Thyroid gland (tissue), 4 donors: ENCODE results near the gene PPIL4. TPM values are rescaled to one million over a fixed set of nuclear protein-coding genes. Genes with fewer than 3 reads are reported as not detected.
"Not testable (repeated sequence)": the region's sequence is repeated elsewhere in the genome, so short reads cannot be mapped to it uniquely, and the experiment has no call there.

Experiments used
- DNase-seq, 2 donors: peaks; one replicate each; pipeline ENCODE4 v3.0.0-alpha.2; 2019
- H3K27ac ChIP-seq, 3 donors: fragments of 200-600 bp; sonication (generic); 1 replicate in 2 of 3; 2 replicates in 1 of 3; pipeline ENCODE4 v1.5.1; 2016 to 2019; ENCODE audit warnings: mild to moderate bottlenecking in 1 of 3, moderate library complexity in 1 of 3
- H3K27me3 ChIP-seq: fragments of 200-600 bp; sonication (generic); one replicate; pipeline ENCODE4 v1.5.1; 2019
- H3K36me3 ChIP-seq, 2 donors: fragments of 200-600 bp; sonication (generic); one replicate each; pipeline ENCODE4 v1.5.1; 2016 to 2019
- H3K4me1 ChIP-seq, 2 donors: fragments of 200-600 bp; sonication (generic); one replicate each; pipeline ENCODE4 v1.5.1; 2017 to 2019
- H3K4me3 ChIP-seq, 3 donors: fragments of 200-600 bp; sonication (generic); replicated peaks in 1 of 3; 1 replicate in 2 of 3; 2 replicates in 1 of 3; pipeline ENCODE4 v1.5.1; 2016; ENCODE audit warnings: mild to moderate bottlenecking in 1 of 3
- H3K9me3 ChIP-seq: fragments of 200-600 bp; sonication (generic); one replicate; pipeline ENCODE4 v1.5.1; 2017
- POLR2A ChIP-seq, 2 donors: fragments of 450-650 bp; IDR thresholded peaks; one replicate each; pipeline ENCODE4 v1.6.1; 2017; ENCODE audit warnings: antibody characterized with exemption in 2 of 2, mild to moderate bottlenecking in 2 of 2, moderate library complexity in 1 of 2
- WGBS, 2 donors: methylation state at CpG; one replicate each; pipeline ENCODE4 v1.1.5; 2017; 5-methylcytosine and 5-hydroxymethylcytosine counted together
- intact Hi-C: fragments of 100-400 bp; cut with DNase I; formaldehyde crosslinking; loops from one replicate; pipeline ENCODE4 v1.15.1; 2023
- total RNA-seq, 4 donors: library from RNA; depleted of rRNA; stranded (reverse); fragments of >200 nt; gene quantifications; one replicate each; pipeline ENCODE4 v1.2.3, GENCODE V29; 2016
- TF ChIP-seq, protein P1 (sequence below), 6 experiments: fragments of 200-600 bp in 3 of 6; fragments of 450-650 bp in 3 of 6; sonication (generic) in 3 of 6; IDR thresholded peaks; one replicate each; pipeline ENCODE4 v1.5.1; 2016 to 2019; ENCODE audit warnings: antibody characterized with exemption in 6 of 6, mild to moderate bottlenecking in 2 of 6, inconsistent platforms in 1 of 6, moderate library complexity in 1 of 6

PPIL4 gene
- total RNA-seq, 4 donors from 2014 or later, result 42.4 to 57.2 (median 48.4) TPM

DNA sequence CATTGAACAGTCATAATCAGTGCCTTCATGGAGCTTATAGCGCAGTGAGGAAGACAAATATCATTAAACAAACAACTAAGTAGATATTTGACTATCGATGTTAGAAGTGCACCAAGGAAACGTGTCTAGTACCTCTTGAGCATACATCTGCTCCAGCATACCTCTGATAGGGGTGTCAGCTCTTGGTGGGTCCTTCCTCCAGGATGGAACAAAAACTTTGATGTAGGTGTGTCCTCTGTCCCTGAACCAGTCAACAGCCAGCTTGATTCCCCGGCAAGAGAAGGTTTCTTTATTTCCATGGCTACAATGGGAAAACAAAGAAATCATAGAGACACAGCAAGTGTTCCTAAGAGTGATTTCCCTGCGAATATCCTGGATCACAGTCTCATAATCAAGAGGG is 84.2 kb downstream of the PPIL4 start:
- peaks cover 23 to 35% of the 10 kb centered on the region in 2 donors for H3K4me1 ChIP-seq
- intact Hi-C loops, result no loop called here
- no peak for TF ChIP-seq POLR2A (IDR thresholded peaks at IDR 0.05)
- TF ChIP-seq, protein P1, sequence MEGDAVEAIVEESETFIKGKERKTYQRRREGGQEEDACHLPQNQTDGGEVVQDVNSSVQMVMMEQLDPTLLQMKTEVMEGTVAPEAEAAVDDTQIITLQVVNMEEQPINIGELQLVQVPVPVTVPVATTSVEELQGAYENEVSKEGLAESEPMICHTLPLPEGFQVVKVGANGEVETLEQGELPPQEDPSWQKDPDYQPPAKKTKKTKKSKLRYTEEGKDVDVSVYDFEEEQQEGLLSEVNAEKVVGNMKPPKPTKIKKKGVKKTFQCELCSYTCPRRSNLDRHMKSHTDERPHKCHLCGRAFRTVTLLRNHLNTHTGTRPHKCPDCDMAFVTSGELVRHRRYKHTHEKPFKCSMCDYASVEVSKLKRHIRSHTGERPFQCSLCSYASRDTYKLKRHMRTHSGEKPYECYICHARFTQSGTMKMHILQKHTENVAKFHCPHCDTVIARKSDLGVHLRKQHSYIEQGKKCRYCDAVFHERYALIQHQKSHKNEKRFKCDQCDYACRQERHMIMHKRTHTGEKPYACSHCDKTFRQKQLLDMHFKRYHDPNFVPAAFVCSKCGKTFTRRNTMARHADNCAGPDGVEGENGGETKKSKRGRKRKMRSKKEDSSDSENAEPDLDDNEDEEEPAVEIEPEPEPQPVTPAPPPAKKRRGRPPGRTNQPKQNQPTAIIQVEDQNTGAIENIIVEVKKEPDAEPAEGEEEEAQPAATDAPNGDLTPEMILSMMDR (IDR thresholded peaks at IDR 0.05), result no peak
- no peak overlapping the region for H3K27ac ChIP-seq
- no peaks in the 10 kb centered on the region for H3K36me3 ChIP-seq
- H3K9me3 ChIP-seq, result no peaks in the 10 kb centered on the region
- no peak overlapping the region for H3K4me3 ChIP-seq
- 64 to 89% methylated on average over 5 of the region's 5 CpGs for WGBS, 2 donors
- no peaks in the 10 kb centered on the region for H3K27me3 ChIP-seq
- DNase-seq, result no peak

DNA sequence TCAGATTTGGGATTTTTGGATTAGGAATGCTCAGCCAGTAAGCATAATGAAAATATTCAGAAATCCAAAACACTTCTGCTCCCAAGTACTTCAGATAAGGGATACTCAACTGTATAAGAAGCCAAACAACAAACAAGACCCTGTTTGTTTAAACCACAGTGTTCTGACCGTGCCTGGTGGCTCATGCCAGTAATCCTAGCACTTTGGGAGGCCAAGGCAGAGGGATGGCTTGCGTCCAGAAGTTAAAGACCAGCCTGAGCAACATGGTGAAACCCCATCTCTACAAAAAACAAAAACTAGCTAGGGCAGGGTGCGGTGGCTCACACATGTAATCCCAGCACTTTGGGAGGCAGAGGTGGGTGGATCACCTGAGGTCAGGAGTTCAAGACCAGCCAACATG is 85.6 kb downstream of the PPIL4 start:
- H3K27me3 ChIP-seq, H3K9me3 ChIP-seq, H3K4me3 ChIP-seq, intact Hi-C loops, H3K36me3 ChIP-seq, H3K27ac ChIP-seq: not testable (repeated sequence)
- DNase-seq, result peak in 1 of 2 donors; percentile 23
- peaks cover 26 to 39% of the 10 kb centered on the region in 2 donors for H3K4me1 ChIP-seq
- WGBS, 2 donors, result 46 to 83% methylated on average over 3 of the region's 3 CpGs

DNA sequence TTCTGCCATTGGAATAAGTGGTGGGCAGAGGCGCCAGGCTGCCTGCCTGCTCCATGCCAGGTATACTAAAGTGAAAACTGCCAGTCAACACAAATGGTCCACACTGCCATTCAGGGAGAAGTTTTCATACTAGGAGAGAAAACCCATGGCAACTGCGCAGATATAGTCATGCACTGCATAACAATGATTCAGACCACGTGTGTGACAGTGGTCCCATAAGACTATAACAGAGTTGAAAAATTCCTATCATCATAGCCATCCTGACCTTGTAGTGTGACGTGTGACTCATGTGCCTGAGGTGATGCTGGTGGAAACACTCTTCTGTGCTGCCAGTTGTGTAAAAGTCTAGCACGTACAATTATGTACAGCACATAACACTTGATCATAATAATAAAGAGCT is 86.1 kb downstream of the PPIL4 start:
- intact Hi-C loops, result no loop called here
- H3K9me3 ChIP-seq, result no peaks in the 10 kb centered on the region
- no peaks in the 10 kb centered on the region for H3K27me3 ChIP-seq
- H3K4me3 ChIP-seq, result no peak overlapping the region
- TF ChIP-seq, protein P1 (IDR thresholded peaks at IDR 0.05), result no peak
- no peak for TF ChIP-seq POLR2A (IDR thresholded peaks at IDR 0.05)
- no peak for DNase-seq
- WGBS, 2 donors, result 71 to 73% methylated on average over 4 to 5 of the region's 5 CpGs
- H3K27ac ChIP-seq, result no peak overlapping the region
- no peaks in the 10 kb centered on the region for H3K36me3 ChIP-seq
- peaks cover 29 to 44% of the 10 kb centered on the region in 2 donors for H3K4me1 ChIP-seq

DNA sequence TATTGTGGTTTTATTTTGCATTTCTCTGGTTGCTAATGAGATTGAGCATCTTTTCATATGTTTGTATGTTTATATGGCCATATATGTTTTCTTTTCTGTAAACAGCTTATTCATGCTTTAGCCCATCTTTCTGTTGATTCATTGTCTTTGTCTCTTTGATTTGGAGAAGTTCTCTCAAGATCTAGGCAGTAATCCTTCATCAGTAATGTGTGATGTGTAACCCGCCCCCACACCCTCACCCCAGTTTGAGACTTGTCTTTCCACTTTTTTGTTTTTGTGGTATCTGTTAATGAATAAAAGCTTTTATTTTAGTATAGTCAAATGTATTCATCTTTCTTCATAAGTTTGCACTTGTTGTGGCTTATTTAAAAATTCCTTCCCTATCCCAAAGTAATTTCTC is 87.0 kb downstream of the PPIL4 start:
- 97 to 100% methylated on average over 1 of the region's 1 CpG for WGBS, 2 donors

DNA sequence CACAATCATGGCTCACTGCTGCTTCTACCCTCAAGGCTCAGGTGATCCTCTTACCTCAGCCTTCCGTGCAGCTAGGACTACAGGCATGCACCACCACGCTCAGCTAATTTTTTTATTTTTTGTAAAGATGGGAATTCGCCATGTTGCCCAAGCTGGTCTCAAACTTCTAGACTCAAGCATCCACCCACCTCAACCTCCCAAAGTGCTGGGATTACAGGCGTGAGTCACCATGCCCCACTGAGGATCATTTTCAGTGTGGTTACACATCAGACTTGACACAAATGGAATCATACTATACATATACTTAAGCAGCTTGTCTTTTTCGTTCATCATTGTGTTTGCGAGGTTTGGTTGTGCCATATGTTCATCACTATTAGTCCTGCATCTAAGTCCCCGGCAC is 87.6 kb downstream of the PPIL4 start:
- H3K36me3 ChIP-seq, result no peaks in the 10 kb centered on the region
- no peaks in the 10 kb centered on the region for H3K9me3 ChIP-seq
- H3K4me3 ChIP-seq, result no peak overlapping the region
- TF ChIP-seq, protein P1 (IDR thresholded peaks at IDR 0.05), result no peak
- no peak for TF ChIP-seq POLR2A (IDR thresholded peaks at IDR 0.05)
- no peak overlapping the region for H3K27ac ChIP-seq
- intact Hi-C loops, result no loop called here
- WGBS, 2 donors, result 96 to 97% methylated on average over 7 of the region's 7 CpGs
- no peaks in the 10 kb centered on the region for H3K27me3 ChIP-seq
- DNase-seq, result no peak
- peaks cover 29 to 43% of the 10 kb centered on the region in 2 donors for H3K4me1 ChIP-seq

More for the DNA sequence above, 87.0 kb downstream of the PPIL4 start:
- Histone ChIP-seq H3K36me3 (no peaks in the 10 kb centered on the region), H3K4me3 (no peak overlapping the region), H3K27ac (no peak overlapping the region), H3K4me1 (peaks cover 25 to 42% of the 10 kb centered on the region in 2 donors), H3K27me3 (no peaks in the 10 kb centered on the region), H3K9me3 (no peaks in the 10 kb centered on the region)
- DNase-seq, result no peak
- intact Hi-C loops, result no loop called here
- TF ChIP-seq, protein P1 (IDR thresholded peaks at IDR 0.05), result no peak
- TF ChIP-seq POLR2A (IDR thresholded peaks at IDR 0.05), result no peak
